Right lung (tissue), 5 donors: ENCODE data around the gene DCLK2. TPM values are rescaled to one million over a fixed set of nuclear protein-coding genes. Genes with fewer than 3 reads are reported as not detected.
A peak's percentile ranks its signal among the peaks of the same experiment; 100 is the strongest.

Source experiments
- DNase-seq, 2 donors: peaks; one replicate each; pipeline ENCODE4 v3.0.0-alpha.2; 2013
- polyA plus RNA-seq, 5 donors: library from polyadenylated mRNA; unstranded; fragments of 120-200 nt; gene quantifications; one replicate each; pipeline versions ENCODE4 v1.2.1 to v1.2.3, GENCODE V29; 2013; ENCODE audit warnings: inconsistent platforms in 1 of 5, low replicate concordance in 1 of 5; ENCODE audit not compliant: insufficient read length in 5 of 5, insufficient read depth in 1 of 5

DCLK2 gene
- polyA plus RNA-seq, 5 donors: 9.6 to 11.9 (median 11.0) TPM

- no peak for DNase-seq
Observed at GRCh38 chr4:150237110-150237872, 159.0 kb downstream of the DCLK2 start.

- no peak for DNase-seq
Observed at GRCh38 chr4:150238591-150238990, 160.3 kb downstream of the DCLK2 start.

GRCh38 chr4:150240011-150240410, 161.8 kb downstream of the DCLK2 start:
- DNase-seq: no peak

- no peak for DNase-seq
Observed at GRCh38 chr4:150242820-150243458, 164.7 kb downstream of the DCLK2 start.

GRCh38 chr4:150243932-150244331, 165.7 kb downstream of the DCLK2 start:
- no peak for DNase-seq

- DNase-seq: no peak
Observed at GRCh38 chr4:150244600-150244999, 166.4 kb downstream of the DCLK2 start.

GRCh38 chr4:150247184-150247583, 168.9 kb downstream of the DCLK2 start:
- DNase-seq: no peak

GRCh38 chr4:150248181-150248580, 169.9 kb downstream of the DCLK2 start:
- DNase-seq: no peak

GRCh38 chr4:150250293-150250997, 172.2 kb downstream of the DCLK2 start:
- no peak for DNase-seq

GRCh38 chr4:150250998-150251651, 172.9 kb downstream of the DCLK2 start:
- DNase-seq: no peak

GRCh38 chr4:150251752-150252190, 173.5 kb downstream of the DCLK2 start:
- peak in 1 of 2 donors; percentile 46 for DNase-seq

- no peak for DNase-seq
Observed at GRCh38 chr4:150252306-150252705, 174.1 kb downstream of the DCLK2 start.

GRCh38 chr4:150252741-150253140, 174.5 kb downstream of the DCLK2 start:
- DNase-seq: no peak

GRCh38 chr4:150253416-150253815, 175.2 kb downstream of the DCLK2 start:
- no peak for DNase-seq

- no peak for DNase-seq
Observed at GRCh38 chr4:150253965-150254630, 175.9 kb downstream of the DCLK2 start.

GRCh38 chr4:150255610-150256224, 177.5 kb downstream of the DCLK2 start:
- no peak for DNase-seq

- peak; percentile 52 to 57 for DNase-seq
Observed at GRCh38 chr4:150256225-150256620, 178.0 kb downstream of the DCLK2 start.

- DNase-seq: no peak
Observed at GRCh38 chr4:150256841-150257730, 178.8 kb downstream of the DCLK2 start.

- DNase-seq: no peak
Observed at GRCh38 chr4:150258569-150258968, 180.3 kb downstream of the DCLK2 start.
